Gastrocnemius medialis (tissue), 4 donors: Measurements from ENCODE around the gene IMMT.

Experiments
- POLR2A ChIP-seq, 2 donors: fragments of 450-650 bp; IDR thresholded peaks; one replicate each; pipeline ENCODE4 v1.6.1; 2017; ENCODE audit warnings: antibody characterized with exemption in 2 of 2, mild to moderate bottlenecking in 2 of 2, moderate library complexity in 2 of 2
- TF ChIP-seq, protein P1 (sequence below), 5 experiments: fragments of 450-650 bp in 3 of 5; fragments of 200-600 bp in 2 of 5; sonication (generic) in 2 of 5; IDR thresholded peaks in 4 of 5; conservative IDR thresholded peaks in 1 of 5; 1 replicate in 4 of 5; 2 replicates in 1 of 5; pipeline ENCODE4 v1.5.1; 2016 to 2019; ENCODE audit warnings: antibody characterized with exemption in 5 of 5, mild to moderate bottlenecking in 3 of 5, moderate library complexity in 3 of 5

DNA sequence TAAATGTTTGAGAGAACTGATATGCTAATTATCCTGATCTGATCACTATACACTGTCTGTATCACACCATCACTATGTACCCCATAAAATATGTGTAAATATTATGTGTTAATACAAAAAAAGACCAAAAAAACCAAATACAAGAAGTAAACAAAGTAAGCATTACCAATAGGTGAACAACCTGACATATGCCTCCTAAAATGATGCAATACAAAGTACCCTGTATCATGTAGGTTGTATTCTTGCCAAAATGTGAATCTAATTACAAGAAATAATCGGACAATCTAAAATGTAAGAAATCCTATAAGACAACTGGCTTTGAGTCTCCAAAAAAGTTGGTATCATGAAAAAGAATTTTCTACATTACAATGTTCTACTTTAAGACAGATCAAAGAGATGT, 97.3 kb downstream of the IMMT start:
- no peak for TF ChIP-seq POLR2A (IDR thresholded peaks at IDR 0.05)
- TF ChIP-seq, protein P1, sequence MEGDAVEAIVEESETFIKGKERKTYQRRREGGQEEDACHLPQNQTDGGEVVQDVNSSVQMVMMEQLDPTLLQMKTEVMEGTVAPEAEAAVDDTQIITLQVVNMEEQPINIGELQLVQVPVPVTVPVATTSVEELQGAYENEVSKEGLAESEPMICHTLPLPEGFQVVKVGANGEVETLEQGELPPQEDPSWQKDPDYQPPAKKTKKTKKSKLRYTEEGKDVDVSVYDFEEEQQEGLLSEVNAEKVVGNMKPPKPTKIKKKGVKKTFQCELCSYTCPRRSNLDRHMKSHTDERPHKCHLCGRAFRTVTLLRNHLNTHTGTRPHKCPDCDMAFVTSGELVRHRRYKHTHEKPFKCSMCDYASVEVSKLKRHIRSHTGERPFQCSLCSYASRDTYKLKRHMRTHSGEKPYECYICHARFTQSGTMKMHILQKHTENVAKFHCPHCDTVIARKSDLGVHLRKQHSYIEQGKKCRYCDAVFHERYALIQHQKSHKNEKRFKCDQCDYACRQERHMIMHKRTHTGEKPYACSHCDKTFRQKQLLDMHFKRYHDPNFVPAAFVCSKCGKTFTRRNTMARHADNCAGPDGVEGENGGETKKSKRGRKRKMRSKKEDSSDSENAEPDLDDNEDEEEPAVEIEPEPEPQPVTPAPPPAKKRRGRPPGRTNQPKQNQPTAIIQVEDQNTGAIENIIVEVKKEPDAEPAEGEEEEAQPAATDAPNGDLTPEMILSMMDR (IDR thresholded peaks at IDR 0.05 in 4 of 5, conservative IDR thresholded peaks at IDR 0.05 in 1 of 5), result no peak
